ENCODE data around the gene RFX4. TPM values are rescaled to one million over a fixed set of nuclear protein-coding genes. Genes with fewer than 3 reads are reported as not detected.
A peak's percentile ranks its signal among the peaks of the same experiment; 100 is the strongest.

The RFX4 gene
- total and polyA plus RNA-seq, 2 of the 8 experiments (the other 6 are each of a cell fraction or from before 2014, with no cell fraction given): 0.06 TPM; not detected in 1

DNA sequence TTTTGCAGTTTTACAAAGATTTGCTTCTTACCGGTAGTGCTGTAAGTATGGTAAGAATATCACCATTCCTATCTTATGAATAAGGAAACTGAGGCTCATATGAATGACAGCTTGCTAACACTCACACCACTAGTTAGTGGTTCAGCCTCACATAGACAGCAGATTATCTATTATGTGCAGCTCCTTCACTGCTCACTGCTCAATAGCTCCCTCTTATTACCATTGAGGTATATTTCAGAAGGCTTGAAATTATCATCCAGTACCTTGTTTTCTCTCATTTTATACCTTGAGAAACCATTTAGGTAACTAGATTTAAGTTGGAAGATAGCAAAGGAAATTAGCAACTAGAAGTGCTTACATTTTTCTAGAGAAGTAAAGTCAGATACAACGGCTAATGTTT, 207.2 kb downstream of the RFX4 start:
- Histone ChIP-seq H2BK12ac (ENCODE audit: low read depth, low read length) (no peak overlapping the region), H2BK5ac (ENCODE audit: low read depth, low read length) (no peak overlapping the region), H3K4ac (replicated peaks; ENCODE audit: insufficient read length, low read depth, low read length) (no peak overlapping the region), H3K36me3 (ENCODE audit: control insufficient read depth in 2 of 4, insufficient read depth in 4 of 4, low read length in 3 of 4) (peaks cover 0 to 35% (median 15%) of the 10 kb centered on the region in 4 experiments), H3K27ac (ENCODE audit: low read depth, low read length) (no peak overlapping the region), H3K79me2 (ENCODE audit: control insufficient read depth in 1 of 2, insufficient read depth in 2 of 2, low read length in 2 of 2) (peaks cover 3 to 8% of the 10 kb centered on the region in 2 experiments; a peak in 2 of 4 replicates), H3K9ac (replicated peaks in 1 of 4; ENCODE audit: extremely low read depth in 1 of 4, low read depth in 3 of 4, low read length in 3 of 4) (no peak overlapping the region), H2BK15ac (ENCODE audit: low read length) (no peak overlapping the region), H4K20me1 (replicated peaks in 1 of 2; ENCODE audit: control insufficient read depth in 1 of 2, insufficient read depth in 2 of 2, low read length in 2 of 2) (peaks cover 0 to 1% of the 10 kb centered on the region in 2 experiments), H3K4me3 (ENCODE audit: extremely low read depth in 1 of 4, insufficient read depth in 2 of 4, low read depth in 3 of 4, low read length in 4 of 4) (no peak overlapping the region), H3K4me2 (ENCODE audit: insufficient read depth in 1 of 2, low read depth in 2 of 2, low read length in 2 of 2) (no peak overlapping the region), H3K9me3 (ENCODE audit: insufficient read depth in 2 of 2, low read depth in 1 of 2, low read length in 1 of 2) (no peaks in the 10 kb centered on the region), H4K8ac (ENCODE audit: extremely low read depth, insufficient read depth, low read length) (no peak overlapping the region), H3K18ac (ENCODE audit: extremely low read depth, low read length) (no peak overlapping the region), H3K14ac (ENCODE audit: insufficient read length) (no peak overlapping the region), H2BK20ac (ENCODE audit: low read length) (no peak overlapping the region), H2BK120ac (replicated peaks; ENCODE audit: low read depth, low read length) (no peak overlapping the region), H3K56ac (replicated peaks; ENCODE audit: insufficient read length, low read depth, low read length) (no peak overlapping the region), H2AK5ac (ENCODE audit: low read depth, low read length) (no peak overlapping the region), H4K91ac (replicated peaks; ENCODE audit: insufficient read length, low read length) (no peak overlapping the region), H3K79me1 (ENCODE audit: low read depth, low read length) (no peaks in the 10 kb centered on the region; the same call in 1 of the 2 replicates), H3K23ac (ENCODE audit: insufficient read length) (no peak overlapping the region), H2AFZ (ENCODE audit: low read length) (no peak overlapping the region), H3K23me2 (ENCODE audit: low read depth, low read length) (no peaks in the 10 kb centered on the region), H3K4me1 (replicated peaks in 1 of 4; ENCODE audit: control insufficient read depth in 3 of 4, insufficient read depth in 4 of 4, low read length in 3 of 4) (no peaks in the 10 kb centered on the region), H3K27me3 (replicated peaks in 1 of 4; ENCODE audit: control insufficient read depth in 3 of 4, extremely low read depth in 1 of 4, insufficient read depth in 3 of 4, low read length in 3 of 4) (no peaks in the 10 kb centered on the region), H4K5ac (ENCODE audit: insufficient read length, low read depth, low read length) (no peak overlapping the region)
- TF ChIP-seq EGR1 (IDR thresholded peaks at IDR 0.05; ENCODE audit: borderline replicate concordance, low read depth, low read length) (no peak), FOSL1 (IDR thresholded peaks at IDR 0.05; ENCODE audit: insufficient read depth, low read depth, low read length) (no peak), SAP30 (IDR thresholded peaks at IDR 0.05; ENCODE audit: insufficient read depth, insufficient replicate concordance, low read length) (no peak), RAD21 (IDR thresholded peaks at IDR 0.05 in 1 of 2, conservative IDR thresholded peaks at IDR 0.05 in 1 of 2; ENCODE audit: low read depth in 2 of 2, low read length in 2 of 2) (peak; percentile 17 to 28; a peak in 1 of 4 replicates)
- ChIA-PET CTCF (ENCODE audit: partially characterized antibody) (interaction anchor here (0.8 to 2.0 kb wide), 9 partner anchors 8 to 97 kb away, joined by 3 to 13 read pairs (median 4); no protein-coding TSS in a partner anchor), POLR2A (ENCODE audit: partially characterized antibody) (interaction anchor here (1.3 to 1.8 kb wide), 2 partner anchors 13 to 15 kb away, joined by 5 read pairs; partner anchors contain the start of gene RIC8B)
- no peak for DNase-seq (ENCODE audit: low read depth in 1 of 2, low spot score in 2 of 2)
- FAIRE-seq: no peak
- WGBS, 2 experiments (ENCODE audit: extremely low coverage in 1 of 2, insufficient coverage in 1 of 2, insufficient read length in 1 of 2, insufficient replicate concordance in 2 of 2, low coverage in 1 of 2, low lambda C conversion rate in 2 of 2, missing lambda C conversion rate in 1 of 2): 92% methylated on average over 2 of the region's 2 CpGs; no CpG with 5 or more reads in 1 of the 2 experiments
